Measurements from ENCODE around the gene MGAT1. TPM values are rescaled to one million over a fixed set of nuclear protein-coding genes. Genes with fewer than 3 reads are reported as not detected.
"Not testable (repeated sequence)": the region's sequence is repeated elsewhere in the genome, so short reads cannot be mapped to it uniquely, and the experiment has no call there.

The MGAT1 gene
- total RNA-seq, 2 experiments from 2014 or later = 93.2 to 125 TPM

DNA sequence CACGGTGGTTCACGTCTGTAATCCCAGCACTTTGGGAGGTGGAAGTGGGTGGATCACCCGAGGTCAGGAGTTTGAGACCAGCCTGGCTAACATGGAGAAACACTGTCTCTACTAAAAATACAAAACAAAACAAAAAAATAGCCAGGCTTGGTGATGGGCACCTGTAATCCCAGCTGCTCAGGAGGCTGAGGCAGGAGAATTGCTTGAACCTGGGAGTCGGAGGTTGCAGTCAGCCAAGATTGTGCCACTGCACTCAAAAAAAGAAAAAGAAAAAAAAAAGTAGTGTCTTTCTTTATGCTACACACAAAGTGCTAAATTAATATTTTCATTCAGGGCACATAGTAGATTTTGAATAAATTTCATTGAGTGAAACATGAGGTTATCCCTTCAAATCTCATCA lies 61.7 kb downstream of the MGAT1 start:
- H3K4me1 Mint-ChIP-seq; H3K9me3 Mint-ChIP-seq (ENCODE audit: low read depth): not testable (repeated sequence)

DNA sequence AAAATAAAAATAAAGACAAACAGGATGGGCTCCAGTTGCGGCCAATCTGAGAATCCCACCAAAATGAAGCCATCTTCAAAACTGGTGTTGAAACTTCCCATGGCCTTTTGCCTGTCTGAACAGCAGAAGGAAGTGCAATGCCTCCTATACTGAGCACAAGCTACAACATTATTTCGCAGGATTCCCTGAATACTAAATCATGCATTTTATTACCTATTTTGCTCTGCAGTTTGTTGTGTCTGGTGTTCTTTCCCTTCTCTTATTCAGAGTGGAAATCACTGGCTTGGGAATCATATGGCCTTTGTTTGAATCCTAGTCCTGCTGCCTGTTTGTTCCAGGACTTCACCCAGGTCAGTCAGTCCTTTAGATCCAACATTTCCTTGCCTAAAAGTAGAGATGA lies 62.6 kb downstream of the MGAT1 start, which contains the start of gene OR2Y1:
OR2Y1 (minus strand) TSS at position 101 of the 400 bp plus-strand sequence; CDS start at position 101, 0 bp downstream.
- ChIA-PET CTCF (interaction anchor here (0.7 kb wide), 1 partner anchor 38 kb away, joined by 3 read pairs; no protein-coding TSS in a partner anchor), POLR2A (no interaction called here)
- peaks cover 23% of the 10 kb centered on the region for H3K27me3 Mint-ChIP-seq
- H3K4me1 Mint-ChIP-seq = no peaks in the 10 kb centered on the region
- H3K27ac Mint-ChIP-seq = no peak within 1 kb of the TSS
- H3K4me3 Mint-ChIP-seq = no peak within 1 kb of the TSS
- H3K36me3 Mint-ChIP-seq (ENCODE audit: low read depth) = no peaks in the 10 kb centered on the region
- intact Hi-C loops (cut with DNase I, micrococcal nuclease) = no loop called here
- no peaks in the 10 kb centered on the region for H3K9me3 Mint-ChIP-seq (ENCODE audit: low read depth)
- no peak for ATAC-seq
- no peak for DNase-seq

More for the DNA sequence above, 61.7 kb downstream of the MGAT1 start:
- CTCF ChIA-PET = interaction anchor here (0.6 kb wide), 1 partner anchor 303 kb away, joined by 3 read pairs; no protein-coding TSS in a partner anchor
- H3K27ac Mint-ChIP-seq; intact Hi-C loops (cut with DNase I, micrococcal nuclease); H3K36me3 Mint-ChIP-seq (ENCODE audit: low read depth); DNase-seq; H3K4me3 Mint-ChIP-seq; ATAC-seq; POLR2A ChIA-PET: not testable (repeated sequence)
- peaks cover 23% of the 10 kb centered on the region for H3K27me3 Mint-ChIP-seq

DNA sequence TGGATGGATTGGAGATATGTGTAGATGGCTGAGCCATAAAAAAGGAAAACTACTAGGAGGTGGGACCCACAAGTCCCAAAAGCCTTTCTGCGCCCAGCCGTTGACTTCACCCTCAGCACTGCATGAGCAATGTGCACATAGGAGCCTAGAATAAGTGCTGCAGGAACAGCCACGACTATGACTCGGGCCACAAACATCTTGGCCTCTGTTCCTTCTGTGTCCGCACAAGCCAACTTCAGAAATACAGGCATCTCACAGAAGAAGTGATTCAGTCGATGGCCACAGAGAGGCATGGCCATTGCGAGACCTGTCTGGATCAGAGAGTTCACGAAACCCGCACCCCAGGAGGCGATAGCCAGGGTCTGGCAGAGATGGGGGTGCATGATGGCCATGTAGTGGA lies 63.3 kb downstream of the MGAT1 start:
- CTCF ChIA-PET = interaction anchor here (0.6 kb wide), 1 partner anchor 34 kb away, joined by 3 read pairs; no protein-coding TSS in a partner anchor

DNA sequence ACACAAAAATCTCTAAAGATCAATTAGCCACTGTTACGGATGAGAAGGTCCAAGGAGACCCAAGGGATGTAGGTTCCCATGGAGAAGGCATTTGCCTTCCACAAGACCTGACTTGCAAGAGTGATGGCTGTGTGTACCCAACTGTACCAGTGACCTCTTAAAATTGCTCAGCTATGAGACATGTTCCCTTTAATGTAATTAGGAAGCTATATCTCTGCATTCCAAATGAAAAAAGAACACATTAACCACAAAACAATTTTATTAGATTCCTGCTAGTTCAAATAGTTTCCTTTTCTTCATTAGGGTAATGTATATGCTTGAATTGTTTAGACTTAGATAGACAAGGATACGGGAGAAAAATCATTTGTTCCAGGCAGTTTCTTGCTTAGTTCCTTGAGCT lies 66.1 kb downstream of the MGAT1 start:
- CTCF ChIA-PET = interaction anchor here (0.5 to 0.7 kb wide), 2 partner anchors 18 to 118 kb away, joined by 3 read pairs; no protein-coding TSS in a partner anchor
- Mint-ChIP-seq H3K27ac (no peak overlapping the region), H3K9me3 (ENCODE audit: low read depth) (no peaks in the 10 kb centered on the region), H3K4me1 (no peaks in the 10 kb centered on the region), H3K27me3 (peaks cover 24% of the 10 kb centered on the region), H3K36me3 (ENCODE audit: low read depth) (no peaks in the 10 kb centered on the region), H3K4me3 (no peak overlapping the region)
- DNase-seq (no peak), ATAC-seq (no peak)
- intact Hi-C loops (cut with DNase I, micrococcal nuclease) = no loop called here
- POLR2A ChIA-PET = no interaction called here

More for the DNA sequence above, 63.3 kb downstream of the MGAT1 start:
- H3K27me3 Mint-ChIP-seq = peaks cover 24% of the 10 kb centered on the region
- no peak for DNase-seq
- POLR2A ChIA-PET = no interaction called here
- no peaks in the 10 kb centered on the region for H3K4me1 Mint-ChIP-seq
- ATAC-seq = no peak
- no peak overlapping the region for H3K4me3 Mint-ChIP-seq
- no peaks in the 10 kb centered on the region for H3K9me3 Mint-ChIP-seq (ENCODE audit: low read depth)
- H3K27ac Mint-ChIP-seq = no peak overlapping the region
- intact Hi-C loops (cut with DNase I, micrococcal nuclease) = no loop called here
- no peaks in the 10 kb centered on the region for H3K36me3 Mint-ChIP-seq (ENCODE audit: low read depth)

Other genes starting within 250 kb of the MGAT1 start
- gene SCGB3A1, start 211.3 kb downstream of the MGAT1 start, total RNA-seq = not detected
- under 1 TPM; 0.75 to 0.98 TPM for gene FLT4, start 153.2 kb downstream of the MGAT1 start, total RNA-seq
- not detected for gene OR2Y1, start 62.7 kb downstream of the MGAT1 start, total RNA-seq
- gene ZFP62, start 58.5 kb upstream of the MGAT1 start, total RNA-seq = 10 to 100 TPM; 30.3 to 31.8 TPM
- gene BTNL8, start 96.4 kb upstream of the MGAT1 start, total RNA-seq = under 1 TPM in 1 of 2 experiments, not detected in 1; 0.11 TPM
- not detected for gene BTNL3, start 186.0 kb upstream of the MGAT1 start, total RNA-seq
- gene BTNL9, start 237.5 kb upstream of the MGAT1 start, total RNA-seq = under 1 TPM in 1 of 2 experiments, not detected in 1; 0.21 TPM